ENCODE measurements around the gene ORM2. TPM values are rescaled to one million over a fixed set of nuclear protein-coding genes. Genes with fewer than 3 reads are reported as not detected.

Gene ORM2
- total and polyA plus RNA-seq, 2 of the 4 experiments (the other 2 are of a cell fraction), result not detected

DNA sequence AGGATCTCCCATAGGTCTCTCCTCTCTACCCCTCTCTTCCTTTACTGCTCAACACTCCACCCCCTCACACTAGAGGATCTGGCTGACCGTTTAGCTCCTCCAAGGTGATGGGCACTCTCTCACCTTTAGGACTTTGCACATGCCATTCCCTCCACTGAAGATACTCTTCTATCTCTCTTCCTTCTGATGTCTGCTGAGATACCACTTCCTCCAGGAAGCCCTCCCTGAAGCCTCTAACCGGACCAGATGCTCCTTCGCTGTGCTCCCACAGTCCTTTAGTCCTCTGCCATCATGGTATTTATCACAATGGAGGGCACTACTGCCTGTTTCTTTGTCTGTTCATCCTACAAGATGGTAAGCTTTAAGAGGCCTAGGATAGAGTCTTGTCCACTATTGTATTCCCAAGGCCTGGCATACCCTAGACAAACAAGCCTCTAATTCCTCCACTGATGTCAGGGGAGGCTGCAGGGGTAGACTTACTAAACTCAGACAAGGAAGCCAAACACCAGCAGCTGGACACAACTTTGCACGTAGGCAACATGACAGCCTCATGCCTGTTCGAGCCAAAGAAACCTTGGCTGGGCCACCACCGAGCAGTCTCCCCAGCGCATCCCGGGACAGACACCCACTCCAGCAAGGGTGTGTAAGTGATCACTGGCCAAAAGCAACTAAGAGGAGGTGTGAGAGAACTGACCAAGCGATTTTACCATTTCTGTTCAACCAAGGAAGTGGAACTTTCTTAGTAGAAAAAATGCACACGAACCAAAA lies 20.2 kb downstream of the ORM2 start:
- no peak overlapping the region; the same call in 1 of the 2 replicates for H3K56ac ChIP-seq (ENCODE audit: extremely low read depth, insufficient read depth, low read length)
- peaks cover 18% of the 10 kb centered on the region for H3K9me1 ChIP-seq (ENCODE audit: insufficient read depth, low read length)
- peak overlapping the region; percentile 84 for H3K4ac ChIP-seq (ENCODE audit: low read depth, low read length)
- peak overlapping the region; percentile 77 for H3K23ac ChIP-seq (ENCODE audit: low read depth, low read length)
- H2BK5ac ChIP-seq (ENCODE audit: low read depth, low read length, poor library complexity, severe bottlenecking), result peak overlapping the region; percentile 39
- H3K9me3 ChIP-seq (ENCODE audit: control insufficient read depth, insufficient read depth, low read length), result no peaks in the 10 kb centered on the region
- H2AK9ac ChIP-seq (replicated peaks; ENCODE audit: low read depth, low read length, poor library complexity), result peak overlapping the region; percentile 88
- H3K27ac ChIP-seq (ENCODE audit: insufficient read depth, low read length), result peak overlapping the region; percentile 45; the same call in 1 of the 2 replicates
- peak overlapping the region; percentile 80 for H3K14ac ChIP-seq (replicated peaks; ENCODE audit: low read depth, low read length)
- no TSS peak for BruUV-seq (replicated peaks)
- CTCF ChIA-PET, result no interaction called here
- no peak overlapping the region for H4K5ac ChIP-seq (ENCODE audit: low read depth, low read length)
- H3K18ac ChIP-seq (ENCODE audit: low read depth, low read length), result no peak overlapping the region
- no peak overlapping the region for H3K9ac ChIP-seq (ENCODE audit: low read depth, low read length)
- no peak overlapping the region for H3K4me2 ChIP-seq (ENCODE audit: low read depth, low read length)
- H2BK15ac ChIP-seq (ENCODE audit: low read depth, low read length), result peak overlapping the region; percentile 68; the same call in 2 of the 3 replicates
- POLR2A ChIA-PET (ENCODE audit: unreplicated experiment), result interaction anchor here (0.6 kb wide), 1 partner anchor 238 kb away, joined by 4 read pairs; the partner anchor contains the start of gene ATP6V1G1
- peak overlapping the region; percentile 91 for H2BK120ac ChIP-seq (ENCODE audit: low read depth, low read length)
- H3K79me1 ChIP-seq (ENCODE audit: low read depth in 1 of 2, low read length in 2 of 2), result peaks cover 0 to 12% of the 10 kb centered on the region in 2 experiments; a peak in 1 of 4 replicates
- H2AFZ ChIP-seq (replicated peaks; ENCODE audit: low read length, poor library complexity), result peak overlapping the region; percentile 8
- H2AK5ac ChIP-seq (ENCODE audit: low read depth, low read length), result peak overlapping the region; percentile 93
- peak overlapping the region; percentile 21 to 74; a peak in 3 of 4 replicates for H4K8ac ChIP-seq (ENCODE audit: low read depth in 2 of 2, low read length in 2 of 2)
- H3K27me3 ChIP-seq (ENCODE audit: control insufficient read depth, insufficient read depth, low read length), result no peaks in the 10 kb centered on the region
- ATAC-seq (ENCODE audit: low read depth) (no peak), DNase-seq (no peak)
- no peak overlapping the region for H3K4me3 ChIP-seq (ENCODE audit: insufficient read depth, low read depth, low read length)
- dilution Hi-C loops (cut with HindIII; ENCODE audit: low sequenced_read_pairs, unreplicated experiment) (no loop called here), in situ Hi-C loops (cut with MboI; ENCODE audit: low sequenced_read_pairs) (no loop called here), intact Hi-C loops (cut with micrococcal nuclease) (no loop called here)
- peak overlapping the region; percentile 88 for H4K91ac ChIP-seq (ENCODE audit: insufficient read depth, low read depth, low read length)
- H3K36me3 ChIP-seq (ENCODE audit: control insufficient read depth, insufficient read depth, low read length), result peaks cover 47% of the 10 kb centered on the region
- H3K4me1 ChIP-seq (ENCODE audit: control insufficient read depth, insufficient read depth, low read length), result peaks cover 13% of the 10 kb centered on the region
- 94% methylated on average over 3 of the region's 10 CpGs; no CpG with 5 or more reads in 1 of the 2 experiments for WGBS, 2 experiments (ENCODE audit: extremely low coverage in 2 of 2, insufficient read length in 1 of 2)
- peaks cover 7% of the 10 kb centered on the region; the same call in 1 of the 2 replicates for H4K20me1 ChIP-seq (ENCODE audit: insufficient read depth, low read length)
- H2BK20ac ChIP-seq (ENCODE audit: low read depth, low read length), result peak overlapping the region; percentile 94
- TF ChIP-seq BHLHE40 (IDR thresholded peaks at IDR 0.05; ENCODE audit: low read depth, low read length) (no peak), POLR2A (IDR thresholded peaks at IDR 0.05; ENCODE audit: low read depth, low read length) (no peak), RFX5 (IDR thresholded peaks at IDR 0.05; ENCODE audit: low read depth, low read length) (no peak), MXI1 (IDR thresholded peaks at IDR 0.05; ENCODE audit: borderline replicate concordance, low read depth, low read length) (no peak), CEBPB (IDR thresholded peaks at IDR 0.05; ENCODE audit: low read depth, low read length) (no peak), CHD1 (IDR thresholded peaks at IDR 0.05; ENCODE audit: low read depth, low read length) (no peak), MAZ (IDR thresholded peaks at IDR 0.05; ENCODE audit: borderline replicate concordance, low read depth, low read length) (no peak), NFE2L2 (IDR thresholded peaks at IDR 0.05; ENCODE audit: low read depth, low read length) (no peak), SMC3 (IDR thresholded peaks at IDR 0.05; ENCODE audit: low read depth, low read length) (no peak), MAFK (IDR thresholded peaks at IDR 0.05; ENCODE audit: low read depth, low read length) (no peak), RAD21 (IDR thresholded peaks at IDR 0.05; ENCODE audit: low read length) (no peak)
- TF ChIP-seq, protein P1, sequence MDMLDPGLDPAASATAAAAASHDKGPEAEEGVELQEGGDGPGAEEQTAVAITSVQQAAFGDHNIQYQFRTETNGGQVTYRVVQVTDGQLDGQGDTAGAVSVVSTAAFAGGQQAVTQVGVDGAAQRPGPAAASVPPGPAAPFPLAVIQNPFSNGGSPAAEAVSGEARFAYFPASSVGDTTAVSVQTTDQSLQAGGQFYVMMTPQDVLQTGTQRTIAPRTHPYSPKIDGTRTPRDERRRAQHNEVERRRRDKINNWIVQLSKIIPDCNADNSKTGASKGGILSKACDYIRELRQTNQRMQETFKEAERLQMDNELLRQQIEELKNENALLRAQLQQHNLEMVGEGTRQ (IDR thresholded peaks at IDR 0.05; ENCODE audit: low read depth, low read length), result no peak
- TF ChIP-seq, protein P2, sequence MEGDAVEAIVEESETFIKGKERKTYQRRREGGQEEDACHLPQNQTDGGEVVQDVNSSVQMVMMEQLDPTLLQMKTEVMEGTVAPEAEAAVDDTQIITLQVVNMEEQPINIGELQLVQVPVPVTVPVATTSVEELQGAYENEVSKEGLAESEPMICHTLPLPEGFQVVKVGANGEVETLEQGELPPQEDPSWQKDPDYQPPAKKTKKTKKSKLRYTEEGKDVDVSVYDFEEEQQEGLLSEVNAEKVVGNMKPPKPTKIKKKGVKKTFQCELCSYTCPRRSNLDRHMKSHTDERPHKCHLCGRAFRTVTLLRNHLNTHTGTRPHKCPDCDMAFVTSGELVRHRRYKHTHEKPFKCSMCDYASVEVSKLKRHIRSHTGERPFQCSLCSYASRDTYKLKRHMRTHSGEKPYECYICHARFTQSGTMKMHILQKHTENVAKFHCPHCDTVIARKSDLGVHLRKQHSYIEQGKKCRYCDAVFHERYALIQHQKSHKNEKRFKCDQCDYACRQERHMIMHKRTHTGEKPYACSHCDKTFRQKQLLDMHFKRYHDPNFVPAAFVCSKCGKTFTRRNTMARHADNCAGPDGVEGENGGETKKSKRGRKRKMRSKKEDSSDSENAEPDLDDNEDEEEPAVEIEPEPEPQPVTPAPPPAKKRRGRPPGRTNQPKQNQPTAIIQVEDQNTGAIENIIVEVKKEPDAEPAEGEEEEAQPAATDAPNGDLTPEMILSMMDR (conservative IDR thresholded peaks at IDR 0.05; ENCODE audit: low read depth, low read length), result no peak
- TF ChIP-seq, protein P3, sequence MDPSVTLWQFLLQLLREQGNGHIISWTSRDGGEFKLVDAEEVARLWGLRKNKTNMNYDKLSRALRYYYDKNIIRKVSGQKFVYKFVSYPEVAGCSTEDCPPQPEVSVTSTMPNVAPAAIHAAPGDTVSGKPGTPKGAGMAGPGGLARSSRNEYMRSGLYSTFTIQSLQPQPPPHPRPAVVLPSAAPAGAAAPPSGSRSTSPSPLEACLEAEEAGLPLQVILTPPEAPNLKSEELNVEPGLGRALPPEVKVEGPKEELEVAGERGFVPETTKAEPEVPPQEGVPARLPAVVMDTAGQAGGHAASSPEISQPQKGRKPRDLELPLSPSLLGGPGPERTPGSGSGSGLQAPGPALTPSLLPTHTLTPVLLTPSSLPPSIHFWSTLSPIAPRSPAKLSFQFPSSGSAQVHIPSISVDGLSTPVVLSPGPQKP (IDR thresholded peaks at IDR 0.05; ENCODE audit: borderline replicate concordance, low read depth, low read length), result no peak

All from IMR-90 (cell line).